Measurements from ENCODE around the gene EPHB3.

DNA sequence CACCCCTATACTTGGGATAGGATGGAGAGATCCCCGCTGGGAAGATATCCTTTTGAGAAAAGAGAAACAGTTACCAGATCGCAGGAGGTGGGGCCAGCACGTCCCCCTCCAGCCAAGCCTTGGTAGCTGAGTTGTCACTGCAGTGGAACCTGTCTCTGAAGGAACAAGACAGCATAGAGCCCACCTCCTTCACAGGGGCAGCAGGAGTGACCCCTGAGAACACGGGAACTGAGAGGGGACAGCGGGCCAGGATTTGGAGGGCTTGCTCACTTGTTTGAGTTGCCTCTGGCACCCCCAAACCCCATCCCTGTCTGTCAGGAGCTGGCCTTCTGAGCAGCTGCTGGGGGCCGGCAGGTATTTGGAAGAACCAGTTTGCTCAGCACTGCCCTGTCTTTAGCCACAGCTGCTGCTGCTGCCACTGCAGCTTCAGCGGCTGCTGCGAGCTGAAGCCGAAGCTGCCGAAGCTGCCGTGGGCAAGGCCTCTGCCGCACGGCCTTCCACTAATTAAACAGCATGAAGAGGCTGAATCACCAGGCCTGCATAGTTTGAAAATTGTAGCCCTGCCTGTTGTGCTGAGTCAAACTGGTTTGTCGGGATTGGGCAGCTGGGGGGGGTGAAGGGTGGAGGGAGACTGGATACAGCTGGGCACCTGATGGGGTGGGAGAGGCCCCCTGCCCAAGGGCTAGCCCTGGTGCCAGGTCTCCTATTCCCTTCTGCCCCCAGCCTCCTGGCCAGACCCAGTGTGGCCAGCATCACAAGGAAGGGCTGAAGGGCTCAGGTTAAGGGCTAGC lies 4.0 kb downstream of the EPHB3 start:
- no peak for TF ChIP-seq CTCF (IDR thresholded peaks at IDR 0.05; ENCODE audit: low read depth, low read length)
- no peak for TF ChIP-seq POLR2A (IDR thresholded peaks at IDR 0.05; ENCODE audit: extremely low read depth, insufficient read length)
- TF ChIP-seq, protein P1, sequence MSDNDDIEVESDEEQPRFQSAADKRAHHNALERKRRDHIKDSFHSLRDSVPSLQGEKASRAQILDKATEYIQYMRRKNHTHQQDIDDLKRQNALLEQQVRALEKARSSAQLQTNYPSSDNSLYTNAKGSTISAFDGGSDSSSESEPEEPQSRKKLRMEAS (IDR thresholded peaks at IDR 0.05; ENCODE audit: low read depth, low read length): no peak

All from NB4 (cell line).